ENCODE results near the gene ZSWIM3.

DNA sequence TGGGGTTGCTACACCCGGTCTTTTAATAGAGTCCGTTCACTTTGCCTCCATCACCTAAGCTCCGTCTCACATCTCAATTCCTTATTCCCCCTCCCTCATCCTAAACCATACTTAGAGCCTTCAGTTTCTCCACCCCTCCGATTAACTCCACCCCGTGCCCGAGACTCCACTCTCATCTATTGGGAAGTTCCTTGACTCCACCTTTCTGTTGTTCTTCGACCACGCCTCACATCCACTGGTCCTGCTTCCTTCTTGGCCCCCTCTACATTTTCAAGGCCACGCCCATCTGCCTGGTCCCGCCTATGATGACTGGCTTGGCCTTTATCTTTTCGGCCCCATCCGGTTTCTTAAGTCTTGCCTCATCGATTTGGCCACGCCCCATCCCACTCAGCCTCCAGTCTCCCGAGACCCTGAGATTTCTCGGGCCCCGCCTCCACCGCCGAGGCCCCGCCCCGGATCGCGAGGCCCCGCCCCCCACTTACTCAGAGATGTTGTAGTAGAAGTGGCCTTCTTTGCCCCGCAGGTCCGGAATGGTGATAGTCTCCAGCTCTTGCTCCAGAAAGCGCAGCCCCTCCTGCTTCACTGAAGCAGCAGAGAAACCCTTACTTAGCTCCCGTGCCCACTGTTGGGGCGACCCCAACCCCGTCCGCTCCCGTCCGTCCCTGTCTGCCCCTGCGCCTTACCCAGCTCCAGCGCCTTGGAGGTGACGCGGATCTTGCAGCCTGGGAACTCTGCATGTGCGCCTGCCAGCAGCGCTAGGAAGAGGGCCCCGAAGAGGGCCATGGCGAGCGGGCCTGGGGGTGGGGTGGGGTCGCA lies 53.5 kb downstream of the ZSWIM3 start:
- TF ChIP-seq CTCF (conservative IDR thresholded peaks at IDR 0.05; ENCODE audit: low read length) (no peak), EZH2phosphoT487 (IDR thresholded peaks at IDR 0.05; ENCODE audit: borderline replicate concordance) (no peak)
